C4-2B (cell line): ENCODE measurements around the gene CERKL.

Source experiments
- H3K27ac ChIP-seq: fragments of 450-650 bp; 2 replicates; pipeline ENCODE4 v1.5.1; 2017
- CTCF ChIP-seq: fragments of 450-650 bp; conservative IDR thresholded peaks from 2 replicates; pipeline ENCODE4 v1.5.1; 2017; ENCODE audit warnings: mild to moderate bottlenecking
- ZFX ChIP-seq: fragments of 450-650 bp; IDR thresholded peaks from 2 replicates; pipeline ENCODE4 v1.6.1; 2017

Gene CERKL

GRCh38 chr2:181680937-181681811 is 24.3 kb upstream of the CERKL start:
- no peak overlapping the region for H3K27ac ChIP-seq
- no peak for TF ChIP-seq CTCF
- no peak for TF ChIP-seq ZFX

GRCh38 chr2:181680055-181680936 is 23.4 kb upstream of the CERKL start, which contains the start of gene NEUROD1:
TSS of gene NEUROD1 (minus strand) at chr2:181680517. CDS start at chr2:181678860, 1,657 bp downstream.
- TF ChIP-seq ZFX (no peak), CTCF (no peak)
- no peak within 1 kb of the TSS for H3K27ac ChIP-seq

GRCh38 chr2:181679544-181679979 is 22.7 kb upstream of the CERKL start:
- no peak for TF ChIP-seq ZFX
- TF ChIP-seq CTCF: no peak
- H3K27ac ChIP-seq: no peak overlapping the region

- no peak overlapping the region for H3K27ac ChIP-seq
- no peak for TF ChIP-seq ZFX
- TF ChIP-seq CTCF: no peak
Measured at GRCh38 chr2:181678861-181679543, 22.1 kb upstream of the CERKL start.

- TF ChIP-seq CTCF (no peak), ZFX (no peak)
- H3K27ac ChIP-seq: no peak overlapping the region
Measured at GRCh38 chr2:181677912-181678586, 21.1 kb upstream of the CERKL start.

DNA sequence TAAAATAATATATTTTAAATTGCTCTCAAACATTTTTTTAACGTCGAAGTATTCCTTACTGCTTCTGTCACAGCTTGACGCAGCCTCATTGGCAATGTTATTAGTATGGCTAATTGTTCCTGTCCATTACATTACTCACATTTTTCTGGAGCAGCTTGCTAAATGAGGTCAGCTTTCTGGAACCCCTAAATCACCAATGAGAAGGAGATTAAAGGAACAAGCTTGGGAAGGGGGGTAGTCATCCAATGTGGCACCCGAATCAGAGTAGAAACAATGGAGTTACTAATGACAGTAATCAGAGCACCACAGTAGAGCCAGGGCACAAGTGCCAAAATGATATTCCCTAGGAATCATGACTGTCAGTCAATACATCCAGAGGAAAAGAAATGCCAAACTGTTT is 18.3 kb upstream of the CERKL start:
- no peak overlapping the region for H3K27ac ChIP-seq
- TF ChIP-seq CTCF: no peak
- no peak for TF ChIP-seq ZFX
